ENCODE data around the gene SIRT3. TPM values are rescaled to one million over a fixed set of nuclear protein-coding genes. Genes with fewer than 3 reads are reported as not detected.

The SIRT3 gene
- total RNA-seq, 1 experiment from 2014 or later, result 13.9 TPM

- Histone ChIP-seq H2BK12ac (ENCODE audit: insufficient read length, low read depth, low read length) (no peak overlapping the region), H3K23me2 (ENCODE audit: insufficient read length, low read depth, low read length, poor library complexity, severe bottlenecking) (no peaks in the 10 kb centered on the region), H4K8ac (replicated peaks; ENCODE audit: insufficient read length, low read depth, low read length) (no peak overlapping the region), H2BK5ac (ENCODE audit: insufficient read length, low read length) (no peak overlapping the region), H3K4ac (ENCODE audit: low read depth, low read length) (no peak overlapping the region), H3T11ph (ENCODE audit: low read length) (no peak overlapping the region), H3K27ac (ENCODE audit: insufficient read length, low read depth, low read length) (no peak overlapping the region), H3K14ac (ENCODE audit: insufficient read depth, low read length) (no peak overlapping the region; the same call in 1 of the 2 replicates), H2BK20ac (ENCODE audit: low read depth, low read length, poor library complexity, severe bottlenecking) (no peak overlapping the region), H4K20me1 (ENCODE audit: control insufficient read depth, insufficient read depth, insufficient read length) (no peaks in the 10 kb centered on the region), H3K18ac (ENCODE audit: insufficient read length, low read depth, low read length) (no peak overlapping the region), H4K91ac (ENCODE audit: insufficient read length, low read depth, low read length) (no peak overlapping the region), H3K4me1 (ENCODE audit: insufficient read depth, low read length) (no peaks in the 10 kb centered on the region), H3K27me3 (ENCODE audit: insufficient read depth, low read length) (no peaks in the 10 kb centered on the region), H4K5ac (ENCODE audit: insufficient read length, low read depth, low read length) (no peak overlapping the region), H3K23ac (ENCODE audit: insufficient read length, low read depth, low read length) (no peak overlapping the region), H3K9ac (ENCODE audit: extremely low read depth, insufficient read length, low read length) (no peak overlapping the region), H2AFZ (ENCODE audit: low read length) (no peak overlapping the region), H3K79me2 (ENCODE audit: insufficient read depth, low read length) (no peaks in the 10 kb centered on the region), H2AK5ac (ENCODE audit: insufficient read length, low read length) (no peak overlapping the region), H3K9me3 (ENCODE audit: control insufficient read depth, low read depth, low read length) (no peaks in the 10 kb centered on the region), H3K79me1 (ENCODE audit: insufficient read depth, low read depth, low read length, poor library complexity, severe bottlenecking) (no peaks in the 10 kb centered on the region), H3K56ac (ENCODE audit: insufficient read length, low read depth, low read length) (no peak overlapping the region), H2BK15ac (ENCODE audit: low read depth, low read length) (no peak overlapping the region), H2BK120ac (ENCODE audit: low read depth, low read length, poor library complexity, severe bottlenecking) (no peak overlapping the region), H3K4me2 (ENCODE audit: insufficient read depth, insufficient read length, low read length) (no peak overlapping the region)
- Mint-ChIP-seq H3K27me3 (ENCODE audit: low read depth) (peaks cover 1% of the 10 kb centered on the region), H3K36me3 (ENCODE audit: insufficient read depth in 1 of 3, low read depth in 3 of 3) (peaks cover 3 to 16% (median 13%) of the 10 kb centered on the region in 3 experiments; a peak in 6 of 7 replicates), H3K4me3 (no peak overlapping the region), H3K9me3 (peaks cover 0 to 6% of the 10 kb centered on the region in 2 experiments; a peak in 4 of 5 replicates), H3K4me1 (no peaks in the 10 kb centered on the region), H3K27ac (no peak overlapping the region)
- WGBS (ENCODE audit: extremely low coverage, insufficient read length, low lambda C conversion rate), result no CpG with 5 or more reads among the region's 13 CpGs
- no peak for DNase-seq
- TF ChIP-seq CTCF (conservative IDR thresholded peaks at IDR 0.05), result no peak
Measured at GRCh38 chr11:199004-199581, 37.0 kb downstream of the SIRT3 start.

All from H9 (cell line).